ENCODE results near the gene PSMG3. TPM values are rescaled to one million over a fixed set of nuclear protein-coding genes. Genes with fewer than 3 reads are reported as not detected.

The PSMG3 gene
- total RNA-seq, 4 donors from 2014 or later: 38.2 to 73.2 (median 60.7) TPM

- peak in 1 of 2 donors; percentile 91 for DNase-seq (ENCODE audit: low spot score in 2 of 2)
- H3K4me3 ChIP-seq (ENCODE audit: low read depth, poor library complexity, severe bottlenecking): no peak overlapping the region
- intact Hi-C loops (cut with DNase I; ENCODE audit: low total_unique reads): no loop called here
- TF ChIP-seq, protein P1, sequence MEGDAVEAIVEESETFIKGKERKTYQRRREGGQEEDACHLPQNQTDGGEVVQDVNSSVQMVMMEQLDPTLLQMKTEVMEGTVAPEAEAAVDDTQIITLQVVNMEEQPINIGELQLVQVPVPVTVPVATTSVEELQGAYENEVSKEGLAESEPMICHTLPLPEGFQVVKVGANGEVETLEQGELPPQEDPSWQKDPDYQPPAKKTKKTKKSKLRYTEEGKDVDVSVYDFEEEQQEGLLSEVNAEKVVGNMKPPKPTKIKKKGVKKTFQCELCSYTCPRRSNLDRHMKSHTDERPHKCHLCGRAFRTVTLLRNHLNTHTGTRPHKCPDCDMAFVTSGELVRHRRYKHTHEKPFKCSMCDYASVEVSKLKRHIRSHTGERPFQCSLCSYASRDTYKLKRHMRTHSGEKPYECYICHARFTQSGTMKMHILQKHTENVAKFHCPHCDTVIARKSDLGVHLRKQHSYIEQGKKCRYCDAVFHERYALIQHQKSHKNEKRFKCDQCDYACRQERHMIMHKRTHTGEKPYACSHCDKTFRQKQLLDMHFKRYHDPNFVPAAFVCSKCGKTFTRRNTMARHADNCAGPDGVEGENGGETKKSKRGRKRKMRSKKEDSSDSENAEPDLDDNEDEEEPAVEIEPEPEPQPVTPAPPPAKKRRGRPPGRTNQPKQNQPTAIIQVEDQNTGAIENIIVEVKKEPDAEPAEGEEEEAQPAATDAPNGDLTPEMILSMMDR (IDR thresholded peaks at IDR 0.05): no peak
- no peak for TF ChIP-seq POLR2A (IDR thresholded peaks at IDR 0.05)
- WGBS, 2 donors: 35 to 41% methylated on average over 23 of the region's 23 CpGs
These were observed 5.2 kb downstream of the PSMG3 start for GRCh38 chr7:1564603-1565022.

DNA sequence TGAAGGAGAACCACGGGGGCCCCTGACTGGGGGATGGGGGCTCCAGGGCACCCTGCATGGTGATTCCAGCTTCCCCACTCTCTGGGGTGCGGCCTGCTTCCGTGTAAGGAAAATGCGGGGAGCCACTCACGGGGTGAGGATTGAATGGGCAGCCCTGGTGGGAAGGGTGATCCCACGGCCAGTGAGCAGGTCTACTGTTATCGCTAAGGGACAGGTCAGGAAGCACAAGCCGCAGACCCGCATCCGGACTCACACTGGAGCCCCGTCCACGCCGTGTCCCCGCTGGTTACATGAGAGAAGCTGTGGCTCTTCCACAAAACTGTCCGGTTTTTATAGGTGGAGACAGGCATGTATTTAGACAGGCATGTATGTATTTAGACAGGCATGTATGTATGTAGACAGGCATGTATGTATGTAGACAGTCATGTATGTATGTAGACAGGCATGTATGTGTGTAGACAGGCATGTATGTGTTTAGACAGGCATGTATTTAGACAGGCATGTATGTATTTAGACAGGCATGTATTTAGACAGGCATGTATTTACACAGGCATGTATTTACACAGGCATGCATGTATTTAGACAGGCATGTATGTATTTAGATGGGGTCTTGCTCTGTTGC, 5.7 kb downstream of the PSMG3 start:
- WGBS, 2 donors: 79 to 87% methylated on average over 15 of the region's 15 CpGs
- no peak overlapping the region for H3K4me3 ChIP-seq (ENCODE audit: low read depth, poor library complexity, severe bottlenecking)
- TF ChIP-seq, protein P1 (IDR thresholded peaks at IDR 0.05): no peak
- TF ChIP-seq POLR2A (IDR thresholded peaks at IDR 0.05): no peak
- DNase-seq (ENCODE audit: low spot score in 2 of 2): no peak
- intact Hi-C loops (cut with DNase I; ENCODE audit: low total_unique reads): no loop called here

GRCh38 chr7:1562597-1563051, 7.2 kb downstream of the PSMG3 start:
- intact Hi-C loops (cut with DNase I; ENCODE audit: low total_unique reads): no loop called here
- no peak for TF ChIP-seq POLR2A (IDR thresholded peaks at IDR 0.05)
- TF ChIP-seq, protein P1 (IDR thresholded peaks at IDR 0.05): no peak
- H3K4me3 ChIP-seq (ENCODE audit: low read depth, poor library complexity, severe bottlenecking): no peak overlapping the region
- no peak for DNase-seq (ENCODE audit: low spot score in 2 of 2)
- WGBS, 2 donors: 85 to 88% methylated on average over 17 of the region's 18 CpGs

- TF ChIP-seq, protein P1 (IDR thresholded peaks at IDR 0.05): no peak
- no peak for TF ChIP-seq POLR2A (IDR thresholded peaks at IDR 0.05)
- intact Hi-C loops (cut with DNase I; ENCODE audit: low total_unique reads): no loop called here
- WGBS, 2 donors: 61 to 64% methylated on average over 16 of the region's 16 CpGs
- DNase-seq (ENCODE audit: low spot score in 2 of 2): no peak
- no peak overlapping the region for H3K4me3 ChIP-seq (ENCODE audit: low read depth, poor library complexity, severe bottlenecking)
These were observed 7.7 kb downstream of the PSMG3 start for GRCh38 chr7:1562116-1562515.

DNA sequence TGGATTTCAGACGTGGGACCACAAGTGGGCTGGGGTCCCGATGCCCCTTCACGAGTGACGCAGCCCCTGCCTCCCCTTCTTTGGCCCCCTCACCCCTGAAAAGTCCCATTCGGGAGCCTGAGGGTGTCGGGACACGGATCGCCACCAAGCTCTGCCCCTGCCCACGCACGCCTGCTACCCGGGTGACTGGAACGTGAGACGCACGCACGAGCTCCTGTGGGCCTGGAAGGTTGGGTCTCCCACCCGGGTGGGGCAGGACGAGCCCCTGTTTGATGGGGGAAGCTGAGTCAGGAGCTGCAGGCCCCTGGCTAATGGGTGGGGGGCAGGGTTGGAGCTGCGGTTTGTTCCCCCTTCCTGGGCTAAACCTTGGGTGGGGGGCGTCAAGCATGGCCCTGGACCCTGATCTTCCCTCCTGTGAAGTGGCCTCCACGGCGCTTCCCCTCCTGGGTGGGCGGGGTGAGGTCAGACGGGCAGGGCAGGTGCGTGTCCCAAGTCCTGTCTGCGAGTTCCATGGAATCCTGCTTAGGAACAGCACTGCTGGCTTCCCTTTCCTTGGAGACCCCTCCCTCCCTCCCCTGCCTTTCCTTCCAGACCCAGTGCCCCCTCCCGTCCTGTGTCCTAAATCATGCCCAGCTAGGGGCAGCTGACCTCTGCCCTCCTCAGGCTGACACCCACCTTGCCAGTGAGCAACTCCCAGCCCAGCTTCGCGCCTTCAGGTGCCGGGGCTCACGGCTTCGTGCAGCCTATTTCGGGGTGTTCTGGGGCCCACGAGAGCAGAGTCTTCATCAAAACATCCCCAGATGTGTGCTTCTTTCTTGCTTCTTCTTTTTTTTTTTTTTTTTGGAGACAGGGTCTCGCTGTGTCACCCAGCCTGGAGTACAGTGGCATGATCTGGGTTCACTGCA, 8.5 kb downstream of the PSMG3 start:
- WGBS, 2 donors: 66 to 77% methylated on average over 27 to 34 of the region's 34 CpGs
- H3K4me3 ChIP-seq (ENCODE audit: low read depth, poor library complexity, severe bottlenecking): no peak overlapping the region
- intact Hi-C loops (cut with DNase I; ENCODE audit: low total_unique reads): no loop called here
- no peak for DNase-seq (ENCODE audit: low spot score in 2 of 2)
- TF ChIP-seq, protein P1 (IDR thresholded peaks at IDR 0.05): no peak
- TF ChIP-seq POLR2A (IDR thresholded peaks at IDR 0.05): no peak
